Measurements from ENCODE around the gene ASIC4. TPM values are rescaled to one million over a fixed set of nuclear protein-coding genes. Genes with fewer than 3 reads are reported as not detected.

ASIC4 gene
- total RNA-seq, 1 experiment from 2014 or later, result 0.17 TPM

DNA sequence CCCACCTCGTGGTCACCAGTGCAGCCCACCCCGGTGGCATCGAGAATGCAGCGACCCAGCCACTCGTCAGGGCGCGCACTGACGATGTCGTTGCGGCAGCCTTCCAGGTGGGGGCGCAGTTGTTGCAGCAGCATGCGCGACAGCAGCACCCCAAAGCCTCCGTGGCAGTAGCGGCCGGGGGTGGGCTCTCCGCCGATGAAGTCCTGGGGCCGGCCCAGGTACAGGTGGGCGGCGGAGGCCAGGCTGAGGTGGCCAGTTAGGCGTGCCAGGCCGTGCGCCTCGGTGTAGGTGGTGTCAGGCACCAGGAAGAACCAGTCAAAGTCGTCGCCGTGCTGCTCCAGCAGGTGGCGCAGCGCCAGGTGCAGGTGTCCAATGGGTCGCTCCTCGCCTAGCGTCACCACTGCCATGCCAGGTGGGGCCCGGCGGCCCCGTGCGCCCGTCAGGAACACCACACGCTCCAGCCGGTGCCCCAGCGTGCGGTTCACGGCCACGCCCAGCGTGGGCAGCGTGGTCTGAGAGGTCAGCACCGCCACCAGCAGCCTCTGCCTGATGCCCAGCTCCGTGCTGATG is 27.4 kb downstream of the ASIC4 start:
- in situ Hi-C loops (cut with HindIII; ENCODE audit: low pct_unique_long_range_greater_than_20kb, low sequenced_read_pairs), result no loop called here
- DNase-seq (ENCODE audit: low read depth), result peak; percentile 86

DNA sequence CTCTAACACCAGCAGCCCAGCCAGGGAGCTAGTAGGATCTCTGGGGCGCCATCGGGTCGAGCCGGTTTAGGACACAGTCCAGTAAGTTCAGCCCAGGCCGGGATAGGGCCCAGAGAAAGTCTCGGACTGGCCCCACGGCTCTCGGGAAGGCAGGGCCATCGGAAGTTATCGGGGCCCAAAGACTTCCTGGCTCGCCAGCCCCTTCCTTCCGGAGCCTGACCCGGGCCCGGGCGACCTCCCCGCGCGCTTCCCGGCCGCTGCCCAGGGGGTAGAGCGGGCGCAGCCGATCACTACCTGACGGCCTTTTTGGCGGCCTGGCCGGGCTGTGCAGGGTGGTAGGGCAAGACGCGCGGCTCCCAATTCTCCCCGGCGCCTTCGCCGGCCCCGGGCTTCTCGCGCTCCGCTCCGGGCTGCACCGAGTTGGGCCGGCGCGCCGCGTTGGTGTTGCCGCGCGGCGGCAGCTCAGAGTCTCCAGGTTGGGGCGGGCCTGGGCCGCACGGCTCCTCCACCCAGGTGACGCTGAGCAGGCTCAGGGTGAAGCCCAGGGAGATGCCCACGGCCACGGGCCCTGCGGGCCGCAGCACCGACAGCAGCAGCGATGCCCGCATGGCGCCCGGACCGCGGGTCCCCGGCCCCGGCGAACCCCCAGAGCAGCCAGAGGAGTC is 28.8 kb downstream of the ASIC4 start:
- in situ Hi-C loops (cut with HindIII; ENCODE audit: low pct_unique_long_range_greater_than_20kb, low sequenced_read_pairs), result no loop called here

DNA sequence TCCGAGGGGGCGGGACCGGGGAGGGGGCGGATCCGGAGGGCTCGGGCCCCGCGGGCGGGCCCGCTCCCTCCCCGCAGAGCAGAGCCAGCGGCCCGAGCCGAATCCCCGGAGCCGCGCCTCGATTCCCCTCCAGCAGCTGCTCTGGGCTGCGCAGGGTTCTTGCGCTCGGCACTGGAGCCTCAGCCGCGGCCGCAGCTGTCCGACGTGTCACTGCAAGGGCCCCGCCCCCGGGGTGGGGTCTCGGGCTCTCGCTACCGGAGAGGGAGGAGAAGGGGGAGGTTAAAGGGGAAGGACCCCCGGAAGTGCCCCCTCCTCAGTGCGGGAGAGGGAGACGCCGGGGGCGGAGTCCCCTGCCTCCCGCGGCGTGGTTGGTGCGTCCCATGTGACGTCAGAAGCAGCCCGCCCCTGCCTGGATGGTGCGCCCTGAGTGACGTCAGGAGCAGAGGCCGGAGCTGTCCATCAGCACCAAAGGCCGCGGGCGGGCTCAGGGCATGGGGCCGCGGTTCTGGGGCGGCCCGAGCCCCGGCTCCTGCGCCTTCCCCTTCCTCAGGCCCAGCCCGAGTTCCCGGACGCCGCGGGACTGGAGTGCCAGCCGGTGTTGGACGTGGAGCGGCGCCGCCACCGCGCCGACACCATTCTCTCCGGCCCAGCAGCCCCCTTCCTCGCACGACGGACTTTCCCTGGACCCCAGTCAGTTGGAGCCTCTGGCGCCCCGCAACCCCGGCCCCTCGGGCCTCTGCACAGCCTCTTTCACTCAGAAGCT is 29.5 kb downstream of the ASIC4 start, which contains the start of the genes CHPF and TMEM198:
Gene CHPF, minus strand, starts transcription at position 214 of the 763 bp plus-strand sequence. CDS start 271 bp downstream, outside the sequence.
Gene TMEM198, plus strand, starts transcription at position 433 of the 763 bp plus-strand sequence. CDS start 700 bp downstream, outside the sequence.
- peak; percentile 100 for DNase-seq (ENCODE audit: low read depth)

More for the DNA sequence above, 28.8 kb downstream of the ASIC4 start:
- DNase-seq (ENCODE audit: low read depth), result peak; percentile 37

DNA sequence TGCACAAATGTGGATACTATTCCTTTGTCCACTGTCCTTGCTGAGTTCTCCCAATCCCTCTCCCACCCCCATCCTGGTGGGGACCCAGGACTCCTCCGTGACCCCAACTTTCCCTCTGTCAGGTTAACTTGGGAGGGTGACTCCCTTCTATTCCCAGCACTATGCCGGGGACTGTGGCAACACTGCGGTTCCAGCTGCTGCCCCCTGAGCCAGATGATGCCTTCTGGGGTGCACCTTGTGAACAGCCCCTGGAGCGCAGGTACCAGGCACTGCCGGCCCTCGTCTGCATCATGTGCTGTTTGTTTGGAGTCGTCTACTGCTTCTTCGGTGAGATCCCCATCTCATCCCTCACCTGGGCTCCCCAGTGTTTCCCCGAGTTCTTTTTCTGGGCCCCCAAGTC is 30.3 kb downstream of the ASIC4 start:
- no peak for DNase-seq (ENCODE audit: low read depth)
- in situ Hi-C loops (cut with HindIII; ENCODE audit: low pct_unique_long_range_greater_than_20kb, low sequenced_read_pairs), result no loop called here

More for the DNA sequence above, 29.5 kb downstream of the ASIC4 start, which contains the start of the genes CHPF and TMEM198:
- in situ Hi-C loops (cut with HindIII; ENCODE audit: low pct_unique_long_range_greater_than_20kb, low sequenced_read_pairs), result no loop called here

DNA sequence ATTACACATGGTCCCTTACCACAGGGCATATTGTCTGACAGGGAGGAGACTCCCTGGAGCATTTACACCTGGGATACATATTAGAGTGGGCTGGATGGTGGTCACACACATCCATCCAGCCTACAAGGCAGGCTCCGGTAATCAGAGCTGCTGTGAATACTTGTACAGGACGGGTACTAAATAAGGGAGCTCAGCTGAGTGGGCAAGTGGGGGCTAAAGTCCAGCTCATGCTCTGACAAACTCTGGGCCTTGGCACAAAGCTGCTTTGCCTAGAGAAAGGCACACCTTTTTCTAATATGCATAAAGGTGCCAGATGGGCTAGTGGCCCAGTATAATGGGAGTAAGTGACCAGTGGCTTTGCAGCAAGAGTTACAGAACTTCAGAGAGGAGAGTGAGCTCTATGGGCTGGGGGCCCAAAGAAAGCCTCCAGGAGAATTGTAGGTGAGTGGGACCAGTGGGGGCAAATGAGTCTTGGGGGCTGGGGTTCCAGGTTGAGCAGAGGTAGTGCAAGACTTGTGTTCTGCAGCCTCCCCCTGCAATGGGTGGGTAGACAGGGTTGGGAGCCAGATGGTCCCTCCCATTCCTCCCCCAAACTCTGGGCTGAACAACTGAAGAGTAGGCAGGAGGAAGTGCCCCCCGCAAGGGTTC is 31.1 kb downstream of the ASIC4 start:
- in situ Hi-C loops (cut with HindIII; ENCODE audit: low pct_unique_long_range_greater_than_20kb, low sequenced_read_pairs), result no loop called here
- no peak for DNase-seq (ENCODE audit: low read depth)

DNA sequence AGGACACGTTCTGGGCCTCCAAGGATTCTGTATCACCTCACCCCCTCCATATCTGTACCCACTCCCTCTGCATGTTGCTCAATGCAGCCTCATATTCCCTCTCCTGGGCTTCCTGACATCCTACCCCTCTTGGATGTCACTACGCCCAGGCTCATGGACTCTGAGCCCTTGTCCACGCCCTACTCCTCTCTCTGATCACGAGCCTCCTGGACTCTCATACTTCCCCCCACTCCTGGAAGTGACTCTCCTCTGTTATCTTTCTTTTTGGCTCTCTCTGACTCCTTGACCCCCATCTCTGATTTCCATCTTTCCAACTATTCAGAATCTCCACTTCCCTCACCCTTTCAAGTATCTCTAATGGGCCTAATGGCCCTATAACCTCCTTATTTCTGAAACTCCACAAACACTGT is 31.7 kb downstream of the ASIC4 start:
- no peak for DNase-seq (ENCODE audit: low read depth)
- in situ Hi-C loops (cut with HindIII; ENCODE audit: low pct_unique_long_range_greater_than_20kb, low sequenced_read_pairs), result no loop called here

DNA sequence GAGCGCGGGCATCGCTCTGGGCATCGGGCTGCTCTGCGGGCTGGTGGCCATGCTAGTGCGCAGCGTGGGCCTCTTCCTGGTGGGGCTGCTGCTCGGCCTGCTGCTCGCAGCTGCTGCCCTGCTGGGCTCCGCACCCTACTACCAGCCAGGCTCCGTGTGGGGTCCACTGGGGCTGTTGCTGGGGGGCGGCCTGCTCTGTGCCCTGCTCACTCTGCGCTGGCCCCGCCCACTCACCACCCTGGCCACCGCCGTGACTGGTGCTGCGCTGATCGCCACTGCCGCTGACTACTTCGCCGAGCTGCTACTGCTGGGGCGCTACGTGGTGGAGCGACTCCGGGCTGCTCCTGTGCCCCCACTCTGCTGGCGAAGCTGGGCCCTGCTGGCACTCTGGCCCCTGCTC is 33.3 kb downstream of the ASIC4 start:
- in situ Hi-C loops (cut with HindIII; ENCODE audit: low pct_unique_long_range_greater_than_20kb, low sequenced_read_pairs), result no loop called here
- no peak for DNase-seq (ENCODE audit: low read depth)

DNA sequence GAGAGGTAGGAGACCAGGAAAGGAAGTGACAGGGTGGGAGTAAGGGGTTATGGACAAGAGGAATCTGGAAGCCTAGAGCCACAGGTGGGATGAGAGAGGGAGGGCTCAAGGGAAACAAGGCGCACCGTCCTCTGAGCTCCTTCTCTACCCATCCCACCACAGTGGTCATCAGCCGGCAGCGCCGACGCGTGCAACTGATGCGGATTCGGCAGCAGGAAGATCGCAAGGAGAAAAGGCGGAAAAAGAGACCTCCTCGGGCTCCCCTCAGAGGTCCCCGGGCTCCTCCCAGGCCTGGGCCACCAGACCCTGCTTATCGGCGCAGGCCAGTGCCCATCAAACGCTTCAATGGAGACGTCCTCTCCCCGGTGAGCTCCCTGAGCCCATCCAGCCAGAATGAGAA is 34.7 kb downstream of the ASIC4 start:
- DNase-seq (ENCODE audit: low read depth), result no peak

DNA sequence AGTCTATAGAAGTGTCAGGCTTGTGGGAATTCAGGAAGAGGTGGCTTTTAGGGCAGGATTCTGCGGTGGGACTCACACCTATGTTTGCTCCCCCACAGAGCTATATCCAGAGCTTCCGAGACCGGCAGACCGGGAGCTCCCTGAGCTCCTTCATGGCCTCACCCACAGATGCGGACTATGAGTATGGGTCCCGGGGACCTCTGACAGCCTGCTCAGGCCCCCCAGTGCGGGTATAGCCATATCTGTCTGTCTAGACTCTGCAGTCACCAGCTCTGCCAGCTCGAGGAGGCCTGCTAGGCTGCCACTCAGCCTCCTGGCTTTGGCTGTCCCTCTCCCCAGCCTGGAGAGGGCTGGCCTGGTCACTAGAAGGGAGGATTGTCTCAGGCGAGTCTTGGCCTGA is 35.3 kb downstream of the ASIC4 start:
- DNase-seq (ENCODE audit: low read depth), result no peak
- in situ Hi-C loops (cut with HindIII; ENCODE audit: low pct_unique_long_range_greater_than_20kb, low sequenced_read_pairs), result no loop called here

More for the DNA sequence above, 34.7 kb downstream of the ASIC4 start:
- in situ Hi-C loops (cut with HindIII; ENCODE audit: low pct_unique_long_range_greater_than_20kb, low sequenced_read_pairs), result no loop called here

DNA sequence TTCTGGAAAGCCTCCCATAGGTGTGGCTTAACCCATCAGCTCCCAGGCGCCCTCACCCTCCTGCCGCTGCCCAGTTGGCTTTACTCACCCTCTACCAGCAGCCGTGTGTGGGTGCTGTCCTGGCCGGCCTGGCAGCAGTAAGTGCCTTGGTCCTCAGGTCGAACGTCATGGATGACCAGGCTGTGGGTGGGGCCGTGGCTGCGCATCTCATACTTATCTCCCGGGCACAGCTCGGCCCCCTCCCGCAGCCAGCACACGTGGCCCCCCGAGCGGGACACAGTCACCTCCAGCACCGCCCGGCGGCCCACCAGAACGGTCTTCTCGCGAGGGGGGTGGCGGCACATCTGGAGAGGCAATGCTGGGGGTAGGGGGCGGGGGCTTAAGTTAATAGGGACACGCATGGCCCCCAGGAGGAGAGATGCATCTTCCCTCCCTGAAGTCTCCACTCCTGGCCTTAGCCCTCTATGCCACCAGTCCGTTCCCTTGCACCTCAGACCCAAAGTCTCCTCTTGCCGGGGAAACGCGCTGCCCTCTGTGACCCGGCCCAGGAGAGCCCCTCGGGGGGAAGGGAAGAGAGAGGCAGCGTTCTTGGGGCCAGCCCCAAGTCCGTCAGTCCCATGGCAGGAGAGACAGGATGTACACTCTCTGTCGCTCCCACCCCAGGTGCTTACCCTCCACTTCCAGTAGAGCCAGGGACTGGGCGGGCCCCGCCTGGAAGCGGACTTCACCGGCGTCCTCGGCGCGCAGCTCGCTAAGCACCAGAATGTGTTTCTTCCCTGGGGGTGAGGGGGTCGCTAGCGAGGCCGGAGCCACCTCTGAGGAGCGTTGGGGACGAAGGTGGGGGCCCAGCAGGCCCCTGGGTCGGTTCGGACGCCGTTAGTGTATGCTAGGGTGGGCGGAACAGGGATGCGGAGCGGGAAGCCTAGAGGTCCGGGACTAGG is 37.4 kb downstream of the ASIC4 start:
- DNase-seq (ENCODE audit: low read depth), result peak; percentile 54
- in situ Hi-C loops (cut with HindIII; ENCODE audit: low pct_unique_long_range_greater_than_20kb, low sequenced_read_pairs), result no loop called here

DNA sequence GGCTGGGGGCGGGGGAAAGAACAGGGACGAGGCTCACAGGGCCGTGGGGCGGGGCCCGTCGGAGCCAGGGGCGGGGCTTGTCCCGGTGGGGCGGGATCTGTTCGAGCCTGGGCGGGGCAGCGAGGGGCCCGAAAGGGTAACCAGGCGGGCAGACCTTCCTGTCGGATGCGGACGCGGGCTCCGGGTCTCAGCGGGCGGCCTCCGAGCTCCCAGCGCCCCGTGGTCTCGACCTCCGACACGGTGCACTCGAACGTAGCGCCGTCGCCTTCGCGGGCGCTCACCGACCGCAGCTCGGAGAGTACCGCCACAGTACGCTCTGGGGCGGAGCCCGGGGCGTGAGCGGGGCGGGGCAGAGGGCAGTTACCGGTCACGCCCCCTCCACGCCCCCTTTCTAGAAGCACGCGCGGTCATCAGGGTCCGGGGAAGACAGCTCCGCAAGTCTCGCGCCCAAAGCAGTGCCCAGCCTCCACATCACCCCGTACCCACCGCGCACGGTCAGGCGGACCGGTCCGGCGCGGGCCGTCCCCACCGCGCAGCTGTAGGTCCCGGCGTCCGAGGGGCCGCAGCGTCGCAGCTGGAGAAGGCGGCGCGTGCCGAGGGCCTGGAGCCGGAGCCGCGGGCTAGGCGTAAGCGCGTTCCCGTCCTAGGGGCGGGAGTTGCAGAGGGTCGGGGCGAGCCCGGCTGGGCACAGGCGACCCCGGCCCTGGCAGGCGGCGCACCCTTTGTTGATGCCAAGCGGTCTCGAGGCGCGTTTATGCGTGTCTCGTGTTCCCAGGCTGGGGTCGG is 38.3 kb downstream of the ASIC4 start:
- peak; percentile 82 for DNase-seq (ENCODE audit: low read depth)
- in situ Hi-C loops (cut with HindIII; ENCODE audit: low pct_unique_long_range_greater_than_20kb, low sequenced_read_pairs), result no loop called here

DNA sequence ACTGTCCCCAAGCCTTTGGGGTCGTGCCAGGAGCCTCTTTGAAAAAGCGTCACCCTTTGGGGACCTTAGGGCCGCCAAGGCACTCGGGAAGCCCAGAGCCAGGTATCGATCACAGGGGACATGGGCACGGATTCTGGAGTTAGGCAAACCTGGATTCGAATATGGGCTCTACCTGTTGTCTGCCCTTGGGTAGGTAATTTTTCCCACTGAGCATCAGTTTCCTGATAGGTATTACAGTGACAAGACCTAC is 38.8 kb downstream of the ASIC4 start:
- DNase-seq (ENCODE audit: low read depth), result no peak
- in situ Hi-C loops (cut with HindIII; ENCODE audit: low pct_unique_long_range_greater_than_20kb, low sequenced_read_pairs), result no loop called here

DNA sequence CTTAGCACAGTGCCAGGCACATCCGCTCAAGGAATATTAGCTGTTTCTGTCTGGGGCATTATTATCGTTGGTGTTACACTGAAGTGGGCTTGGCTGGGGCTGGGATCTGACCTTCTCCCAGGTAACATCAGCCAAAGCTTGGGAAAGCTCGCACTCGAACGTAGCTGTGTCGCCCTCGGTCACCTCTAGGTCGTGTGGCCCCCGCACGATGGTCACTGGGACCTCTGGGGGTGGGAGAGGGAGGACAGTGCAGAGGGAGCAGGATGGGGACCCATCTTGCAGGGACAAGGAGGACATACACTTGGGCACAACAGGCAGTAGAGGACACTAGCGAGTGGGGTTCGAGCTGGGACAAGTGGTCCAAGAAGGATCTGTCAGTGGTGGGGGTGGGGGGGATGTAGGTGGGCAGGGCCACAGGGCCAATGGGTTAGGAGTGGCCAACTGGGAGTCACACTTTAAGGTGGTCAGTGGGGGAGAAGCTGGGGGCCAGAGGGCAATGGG is 39.2 kb downstream of the ASIC4 start:
- DNase-seq (ENCODE audit: low read depth), result no peak
- in situ Hi-C loops (cut with HindIII; ENCODE audit: low pct_unique_long_range_greater_than_20kb, low sequenced_read_pairs), result no loop called here

DNA sequence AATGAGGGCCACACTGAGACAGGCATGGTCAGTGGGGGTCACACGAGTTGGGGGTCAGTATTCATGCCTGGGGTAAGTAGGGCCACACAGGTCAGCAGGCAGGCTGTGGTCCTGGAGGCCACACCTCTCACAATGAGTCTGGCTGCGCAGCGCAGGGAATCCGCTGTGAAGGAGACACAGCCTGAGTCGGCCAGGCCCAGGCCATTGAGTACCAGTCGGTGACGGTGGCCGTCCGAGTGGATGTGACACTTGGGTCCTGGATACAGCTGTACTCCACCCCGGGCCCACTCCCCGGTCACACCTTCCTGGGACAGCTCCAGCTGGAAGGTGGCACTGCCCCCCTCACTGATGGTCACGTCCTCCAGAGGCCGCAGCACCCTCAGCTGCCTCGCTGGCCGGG is 40.1 kb downstream of the ASIC4 start:
- DNase-seq (ENCODE audit: low read depth), result no peak
- in situ Hi-C loops (cut with HindIII; ENCODE audit: low pct_unique_long_range_greater_than_20kb, low sequenced_read_pairs), result no loop called here

DNA sequence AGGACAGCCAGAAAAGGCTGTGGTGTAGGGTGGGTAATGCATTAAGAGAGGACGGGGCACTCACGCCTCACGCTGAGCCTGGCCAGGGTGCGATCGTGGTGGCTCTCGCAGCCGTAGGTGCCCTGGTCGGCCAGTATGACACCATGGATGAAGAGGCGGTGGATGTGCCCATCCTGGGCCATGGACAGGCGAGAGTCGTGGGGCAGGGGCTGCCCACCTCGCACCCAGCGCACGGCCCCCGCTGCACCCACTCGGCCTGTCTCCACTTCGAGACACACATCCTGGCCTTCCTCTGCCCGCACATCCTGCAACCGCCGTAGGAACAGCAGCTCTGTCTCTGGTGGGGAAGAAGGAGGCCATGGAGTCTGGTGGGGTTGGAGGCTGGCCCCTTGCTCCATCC is 41.7 kb downstream of the ASIC4 start:
- no peak for DNase-seq (ENCODE audit: low read depth)
- in situ Hi-C loops (cut with HindIII; ENCODE audit: low pct_unique_long_range_greater_than_20kb, low sequenced_read_pairs), result no loop called here

DNA sequence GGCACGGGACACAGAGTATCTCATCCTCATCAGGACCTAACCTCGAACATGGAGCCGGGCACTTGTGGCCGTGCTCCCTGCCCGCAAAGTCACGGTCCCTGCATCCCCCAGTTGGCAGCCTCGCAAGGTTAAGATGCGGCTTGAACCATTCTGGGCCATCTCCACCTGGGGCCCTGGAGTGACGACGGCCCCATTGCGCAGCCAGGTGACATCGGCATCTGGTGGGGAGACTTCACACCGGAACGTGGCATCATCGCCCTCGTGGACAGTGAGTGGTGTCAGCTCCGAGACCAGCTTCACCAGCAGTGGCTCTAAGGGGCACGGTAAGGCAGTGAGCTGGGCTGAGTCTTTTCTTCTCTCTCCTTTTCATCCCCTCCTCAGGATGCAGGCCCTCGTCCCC is 42.1 kb downstream of the ASIC4 start:
- no peak for DNase-seq (ENCODE audit: low read depth)
- in situ Hi-C loops (cut with HindIII; ENCODE audit: low pct_unique_long_range_greater_than_20kb, low sequenced_read_pairs), result no loop called here

DNA sequence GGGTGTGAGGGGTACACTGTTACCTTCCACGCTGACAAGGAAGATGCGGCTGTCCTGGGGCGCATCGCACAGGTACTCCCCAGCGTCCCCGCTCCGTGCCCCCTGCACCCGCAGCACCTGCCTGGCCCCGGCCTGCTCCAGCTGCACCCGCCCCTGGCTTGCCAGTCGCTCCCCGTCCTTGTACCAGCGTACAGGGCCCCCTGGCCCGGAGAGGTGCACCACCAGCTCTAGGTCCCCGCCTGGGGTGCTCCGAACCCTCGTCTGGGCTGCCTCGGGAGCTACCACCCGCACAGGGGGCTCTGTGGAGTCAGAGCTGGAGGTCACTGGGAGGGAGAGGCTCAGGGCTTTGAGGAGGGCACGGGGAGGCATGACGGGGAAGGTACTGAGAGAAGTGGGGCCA is 43.0 kb downstream of the ASIC4 start:
- in situ Hi-C loops (cut with HindIII; ENCODE audit: low pct_unique_long_range_greater_than_20kb, low sequenced_read_pairs), result no loop called here
- DNase-seq (ENCODE audit: low read depth), result no peak

Measured in Caki2 (cell line).